HFF-Myc (cell line): ENCODE measurements around the gene EVA1C.

ENCODE experiments used
- DNase-seq: peaks from one replicate; pipeline ENCODE4 v3.0.0-alpha.2; 2011; ENCODE audit warnings: low read depth; ENCODE audit errors: extremely low read depth
- H3K4me3 ChIP-seq: replicated peaks from 2 replicates; pipeline ENCODE4 v1.5.1; 2011; ENCODE audit warnings: low read depth, mild to moderate bottlenecking, control low read depth, low read length
- CTCF ChIP-seq: IDR thresholded peaks from 2 replicates; pipeline ENCODE4 v1.5.1; 2012; ENCODE audit warnings: mild to moderate bottlenecking, low read depth, low read length, control low read depth; ENCODE audit errors: missing control alignments

The EVA1C gene

GRCh38 chr21:32370998-32371766 is 41.3 kb upstream of the EVA1C start:
- TF ChIP-seq CTCF, result no peak
- no peak for DNase-seq
- no peak overlapping the region for H3K4me3 ChIP-seq

GRCh38 chr21:32371913-32372314 is 40.6 kb upstream of the EVA1C start:
- H3K4me3 ChIP-seq, result no peak overlapping the region
- TF ChIP-seq CTCF, result no peak
- DNase-seq, result no peak

GRCh38 chr21:32372755-32373154 is 39.8 kb upstream of the EVA1C start:
- no peak overlapping the region for H3K4me3 ChIP-seq
- no peak for DNase-seq
- no peak for TF ChIP-seq CTCF

- no peak for TF ChIP-seq CTCF
- DNase-seq, result no peak
- no peak overlapping the region for H3K4me3 ChIP-seq
Observed at GRCh38 chr21:32377506-32377905, 35.0 kb upstream of the EVA1C start.

- TF ChIP-seq CTCF, result no peak
- no peak overlapping the region for H3K4me3 ChIP-seq
- DNase-seq, result no peak
Observed at GRCh38 chr21:32377991-32378390, 34.5 kb upstream of the EVA1C start.

GRCh38 chr21:32378956-32379355 is 33.5 kb upstream of the EVA1C start:
- H3K4me3 ChIP-seq, result no peak overlapping the region
- no peak for TF ChIP-seq CTCF
- no peak for DNase-seq

- no peak for DNase-seq
- no peak for TF ChIP-seq CTCF
- no peak overlapping the region for H3K4me3 ChIP-seq
Observed at GRCh38 chr21:32380940-32381339, 31.6 kb upstream of the EVA1C start.
